Activated naive CD8-positive, alpha-beta T cell treated with anti-CD3 and anti-CD28 coated beads, Interleukin-2, amount 50 U/mL, for 24 hours (primary cell): ENCODE data around the gene DYNLT5.
"Not testable (repeated sequence)": the region's sequence is repeated elsewhere in the genome, so short reads cannot be mapped to it uniquely, and the experiment has no call there.

Experiments
- ATAC-seq: fragments of 150-1000 bp; cut with Tn5 transposase; one replicate; pipeline ENCODE4 v1.10.0; 2021
- DNase-seq: peaks from one replicate; pipeline ENCODE4 v3.0.0; 2021
- H3K27ac Mint-ChIP-seq: one replicate; pipeline ENCODE4 v1.8.0; 2021; ENCODE audit warnings: mild to moderate bottlenecking, mixed read lengths
- H3K27me3 Mint-ChIP-seq: one replicate; pipeline ENCODE4 v1.8.0; 2021; ENCODE audit warnings: mixed read lengths
- H3K36me3 Mint-ChIP-seq: one replicate; pipeline ENCODE4 v1.8.0; 2021; ENCODE audit warnings: low read depth, mixed read lengths
- H3K4me1 Mint-ChIP-seq: one replicate; pipeline ENCODE4 v1.8.0; 2021; ENCODE audit warnings: mixed read lengths
- H3K4me3 Mint-ChIP-seq: one replicate; pipeline ENCODE4 v1.8.0; 2021; ENCODE audit warnings: mild to moderate bottlenecking, moderate library complexity, mixed read lengths
- H3K9me3 Mint-ChIP-seq: one replicate; pipeline ENCODE4 v1.8.0; 2021; ENCODE audit warnings: mixed read lengths

Gene DYNLT5

DNA sequence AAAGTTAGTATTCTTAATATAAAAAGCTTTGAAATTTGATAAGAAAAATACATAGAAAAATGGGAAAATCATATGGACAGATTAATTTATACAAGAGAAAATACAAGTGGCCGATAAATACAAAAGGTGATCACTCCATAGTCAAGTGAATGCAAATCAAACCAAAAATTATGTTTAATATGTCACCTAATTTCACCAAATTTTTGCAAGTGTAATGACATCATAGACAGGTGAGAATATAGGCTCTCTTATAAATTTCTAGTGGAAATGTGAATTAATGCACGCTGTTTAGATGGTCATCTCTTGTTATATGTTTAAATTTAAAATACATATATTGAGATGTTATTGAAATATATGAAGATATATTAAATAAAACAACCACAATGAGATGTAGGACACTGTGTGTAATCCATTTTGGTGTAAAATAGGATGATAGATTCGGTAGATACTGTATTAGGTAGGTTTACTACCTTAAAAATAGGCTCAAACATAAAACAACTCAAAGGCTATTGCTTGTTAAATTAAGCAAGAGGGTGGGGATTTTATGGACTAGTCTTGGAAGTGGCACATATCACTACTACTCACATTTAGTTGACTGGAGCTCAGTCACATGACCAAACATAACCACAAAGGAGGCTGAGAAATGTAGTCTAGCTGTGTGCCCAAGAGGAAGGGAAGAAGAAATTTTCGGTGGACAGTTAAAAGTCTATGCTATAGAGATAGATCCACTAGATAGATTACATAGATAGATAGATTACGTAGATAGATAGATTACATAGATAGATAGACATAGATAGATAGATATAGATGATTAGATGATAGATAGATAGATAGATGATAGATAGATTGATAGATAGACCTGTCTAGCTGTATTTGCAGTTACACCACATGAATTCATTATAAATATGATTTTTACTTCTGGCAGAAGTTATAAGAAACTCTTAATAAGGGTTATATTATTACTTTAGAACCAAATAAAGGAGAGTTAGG, 39.7 kb downstream of the DYNLT5 start:
- Mint-ChIP-seq H3K27ac (no peak overlapping the region), H3K36me3 (no peaks in the 10 kb centered on the region), H3K4me3 (no peak overlapping the region), H3K9me3 (no peaks in the 10 kb centered on the region), H3K4me1 (peaks cover 18% of the 10 kb centered on the region), H3K27me3 (no peaks in the 10 kb centered on the region)
- ATAC-seq, result no peak
- DNase-seq, result no peak

DNA sequence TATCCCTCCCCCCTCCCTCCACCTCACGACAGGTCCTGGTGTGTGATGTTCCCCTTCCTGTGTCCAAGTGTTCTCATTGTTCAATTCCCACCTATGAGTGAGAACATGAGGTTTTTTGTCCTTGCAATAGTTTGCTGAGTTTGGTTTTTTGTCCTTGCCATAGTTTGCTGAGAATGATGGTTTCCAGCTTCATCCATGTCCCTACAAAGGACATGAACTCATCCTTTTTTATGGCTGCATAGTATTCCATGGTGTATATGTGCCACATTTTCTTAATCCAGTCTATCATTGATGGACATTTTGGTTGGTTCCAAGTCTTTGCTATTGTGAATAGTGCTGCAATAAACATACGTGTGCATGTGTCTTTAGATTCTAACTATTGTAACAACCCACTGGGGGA, 43.6 kb downstream of the DYNLT5 start:
- not testable (repeated sequence) for DNase-seq, H3K4me1 Mint-ChIP-seq, H3K9me3 Mint-ChIP-seq, H3K36me3 Mint-ChIP-seq, H3K4me3 Mint-ChIP-seq, ATAC-seq, H3K27ac Mint-ChIP-seq, H3K27me3 Mint-ChIP-seq

DNA sequence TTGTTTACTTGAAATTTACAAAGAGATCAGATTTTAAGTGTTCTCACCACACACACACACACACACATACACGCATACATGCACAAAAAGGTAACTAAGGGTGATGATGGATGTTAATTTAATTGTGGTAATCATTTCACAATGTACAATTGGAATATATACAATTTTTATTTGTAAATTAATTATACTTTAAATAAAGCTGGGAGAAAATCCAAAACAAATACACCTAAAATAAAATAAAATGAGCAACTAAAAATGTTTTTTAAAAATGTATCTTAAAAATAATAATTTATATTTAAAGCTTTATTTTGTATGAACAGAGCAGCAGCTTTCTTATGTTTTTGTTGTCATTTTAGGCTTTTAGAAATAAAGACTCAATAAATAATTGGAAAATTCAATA, 57.0 kb downstream of the DYNLT5 start:
- Mint-ChIP-seq H3K9me3 (no peaks in the 10 kb centered on the region), H3K36me3 (no peaks in the 10 kb centered on the region), H3K27ac (no peak overlapping the region), H3K4me1 (no peaks in the 10 kb centered on the region), H3K4me3 (no peak overlapping the region), H3K27me3 (no peaks in the 10 kb centered on the region)
- ATAC-seq (no peak), DNase-seq (no peak)

DNA sequence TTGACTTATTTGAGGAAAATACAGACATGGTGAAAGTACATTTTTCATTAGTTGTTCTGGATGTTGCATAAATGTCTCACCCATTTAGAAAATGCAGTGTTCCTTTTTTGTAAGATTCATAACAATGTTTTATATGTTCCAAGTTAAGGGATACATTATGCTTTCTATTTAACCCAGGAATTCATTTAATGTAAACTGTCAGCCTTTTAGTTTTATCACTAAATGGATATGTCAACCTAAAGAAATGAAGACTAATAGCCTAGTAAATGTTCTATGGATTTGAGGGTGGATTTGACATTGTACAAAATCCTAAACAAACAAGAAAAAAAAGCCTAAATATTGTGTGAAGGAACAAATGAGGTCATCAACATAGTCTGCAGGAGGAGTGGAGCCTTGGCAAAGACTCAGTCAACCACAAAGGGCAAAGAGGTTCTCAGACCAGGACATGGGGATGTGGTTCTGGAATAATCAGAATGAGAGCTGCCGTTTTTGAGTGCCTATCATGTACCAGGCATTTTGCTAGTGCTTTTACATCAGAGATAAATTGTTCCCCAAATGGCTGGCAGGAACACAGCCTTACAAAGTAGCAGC, 57.6 kb downstream of the DYNLT5 start:
- no peaks in the 10 kb centered on the region for H3K36me3 Mint-ChIP-seq
- H3K4me1 Mint-ChIP-seq, result no peaks in the 10 kb centered on the region
- no peak for DNase-seq
- no peak for ATAC-seq
- no peaks in the 10 kb centered on the region for H3K27me3 Mint-ChIP-seq
- H3K9me3 Mint-ChIP-seq, result no peaks in the 10 kb centered on the region
- no peak overlapping the region for H3K27ac Mint-ChIP-seq
- H3K4me3 Mint-ChIP-seq, result no peak overlapping the region

DNA sequence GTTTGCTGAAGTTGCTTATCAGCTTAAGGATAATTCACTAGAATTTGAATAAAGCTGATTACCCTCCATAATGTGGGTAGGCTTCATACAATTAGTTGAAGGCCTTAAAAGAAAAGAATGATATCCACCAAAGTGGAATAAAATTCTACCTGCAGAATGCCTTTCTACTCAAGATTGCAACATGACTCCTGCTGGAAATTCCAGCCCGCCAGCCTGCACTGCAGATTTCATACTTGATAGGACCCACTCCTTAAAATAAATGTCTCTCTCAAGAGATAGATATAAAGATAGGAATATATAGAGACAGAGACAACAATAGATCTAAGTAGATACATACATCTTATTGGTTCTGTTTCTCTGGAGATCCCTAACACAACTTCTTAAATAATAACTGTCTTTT, 72.5 kb downstream of the DYNLT5 start:
- no peaks in the 10 kb centered on the region for H3K27me3 Mint-ChIP-seq
- no peak overlapping the region for H3K27ac Mint-ChIP-seq
- H3K36me3 Mint-ChIP-seq, result no peaks in the 10 kb centered on the region

More for the DNA sequence above, 72.5 kb downstream of the DYNLT5 start:
- ATAC-seq, result no peak
- Mint-ChIP-seq H3K4me3 (no peak overlapping the region), H3K4me1 (no peaks in the 10 kb centered on the region), H3K9me3 (no peaks in the 10 kb centered on the region)
- no peak for DNase-seq
